Transverse colon (tissue), 4 donors: ENCODE measurements around the gene TTC23. TPM values are rescaled to one million over a fixed set of nuclear protein-coding genes. Genes with fewer than 3 reads are reported as not detected.

Source experiments
- DNase-seq: peaks from one replicate; pipeline ENCODE4 v3.0.0-alpha.2; 2019
- H3K27ac ChIP-seq, 4 donors: fragments of 200-600 bp; sonication (generic); 2 replicates each; pipeline ENCODE4 v1.5.1; 2016 to 2018; ENCODE audit warnings: inconsistent platforms in 4 of 4
- H3K27me3 ChIP-seq: fragments of 200-600 bp; sonication (generic); 2 replicates; pipeline ENCODE4 v1.5.1; 2017; ENCODE audit warnings: inconsistent platforms
- H3K36me3 ChIP-seq, 4 donors: fragments of 200-600 bp; sonication (generic); 2 replicates each; pipeline ENCODE4 v1.5.1; 2017 to 2019; ENCODE audit warnings: inconsistent platforms in 4 of 4
- H3K4me1 ChIP-seq, 4 donors: fragments of 200-600 bp; sonication (generic); 2 replicates each; pipeline ENCODE4 v1.5.1; 2017 to 2020; ENCODE audit warnings: inconsistent platforms in 4 of 4
- H3K4me3 ChIP-seq, 4 donors: fragments of 200-600 bp; sonication (generic); 1 replicate in 1 of 4; 2 replicates in 3 of 4; pipeline versions ENCODE4 v1.5.1 to v1.6.1; 2017 to 2019; ENCODE audit warnings: inconsistent platforms in 4 of 4
- H3K9me3 ChIP-seq, 2 donors: fragments of 200-600 bp; sonication (generic); 2 replicates each; pipeline ENCODE4 v1.5.1; 2017 to 2019; ENCODE audit warnings: inconsistent platforms in 2 of 2
- EP300 ChIP-seq: sonication (generic); formaldehyde crosslinking; IDR thresholded peaks from one replicate; pipeline ENCODE4 v1.6.1; 2017; ENCODE audit warnings: antibody characterized with exemption, low read depth
- POLR2A ChIP-seq: fragments of 450-650 bp; IDR thresholded peaks from one replicate; pipeline ENCODE4 v1.6.1; 2016; ENCODE audit warnings: antibody characterized with exemption, mild to moderate bottlenecking, moderate library complexity
- POLR2AphosphoS5 ChIP-seq, 3 donors: sonication (generic); formaldehyde crosslinking; IDR thresholded peaks; one replicate each; pipeline ENCODE4 v1.6.1; 2016; ENCODE audit warnings: antibody characterized with exemption in 3 of 3
- WGBS, 2 donors: methylation state at CpG; one replicate each; pipeline ENCODE4 v1.1.5; 2018; ENCODE audit warnings: low coverage in 1 of 2; 5-methylcytosine and 5-hydroxymethylcytosine counted together
- in situ Hi-C, 4 donors: fragments of 200-750 bp; cut with MboI; loops; one replicate each; pipeline versions ENCODE4 v1.15.0 to v1.15.1; 2017; ENCODE audit warnings: low sequenced_read_pairs in 3 of 4, low pct_ligation_motif_present in 1 of 4, low pct_unique_long_range_greater_than_20kb in 1 of 4
- intact Hi-C: fragments of 100-400 bp; cut with DNase I; formaldehyde crosslinking; loops from one replicate; pipeline ENCODE4 v1.15.1; 2023; ENCODE audit warnings: low total_unique reads
- total RNA-seq, 4 donors: library from RNA; depleted of rRNA; stranded (reverse); fragments of >200 nt; gene quantifications; one replicate each; pipeline ENCODE4 v1.1.0, GENCODE V29; 2016
- TF ChIP-seq, protein P1 (sequence below), 5 experiments: fragments of 200-600 bp in 3 of 5; fragments of 450-650 bp in 2 of 5; sonication (generic) in 3 of 5; IDR thresholded peaks; 1 replicate in 2 of 5; 2 replicates in 3 of 5; pipeline ENCODE4 v1.5.1; 2016 to 2017; ENCODE audit warnings: antibody characterized with exemption in 5 of 5, inconsistent platforms in 3 of 5, mild to moderate bottlenecking in 2 of 5, moderate library complexity in 1 of 5

Gene TTC23, protein sequence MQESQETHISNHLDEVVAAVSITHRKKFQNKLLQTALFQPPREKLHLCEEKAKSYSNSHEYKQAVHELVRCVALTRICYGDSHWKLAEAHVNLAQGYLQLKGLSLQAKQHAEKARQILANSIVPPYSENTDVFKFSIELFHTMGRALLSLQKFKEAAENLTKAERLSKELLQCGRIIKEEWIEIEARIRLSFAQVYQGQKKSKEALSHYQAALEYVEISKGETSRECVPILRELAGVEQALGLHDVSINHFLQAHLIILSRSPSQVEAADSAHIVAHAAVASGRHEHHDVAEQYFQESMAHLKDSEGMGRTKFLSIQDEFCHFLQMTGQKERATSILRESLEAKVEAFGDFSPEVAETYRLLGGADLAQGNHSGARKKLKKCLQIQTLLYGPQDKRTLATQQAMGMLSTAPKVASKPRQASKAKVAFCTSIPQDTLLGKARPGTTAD
- 10 to 100 TPM in 2 of 4 donors, 1 to 10 TPM in 2; 7.8 to 23.5 (median 12.5) TPM for total RNA-seq

DNA sequence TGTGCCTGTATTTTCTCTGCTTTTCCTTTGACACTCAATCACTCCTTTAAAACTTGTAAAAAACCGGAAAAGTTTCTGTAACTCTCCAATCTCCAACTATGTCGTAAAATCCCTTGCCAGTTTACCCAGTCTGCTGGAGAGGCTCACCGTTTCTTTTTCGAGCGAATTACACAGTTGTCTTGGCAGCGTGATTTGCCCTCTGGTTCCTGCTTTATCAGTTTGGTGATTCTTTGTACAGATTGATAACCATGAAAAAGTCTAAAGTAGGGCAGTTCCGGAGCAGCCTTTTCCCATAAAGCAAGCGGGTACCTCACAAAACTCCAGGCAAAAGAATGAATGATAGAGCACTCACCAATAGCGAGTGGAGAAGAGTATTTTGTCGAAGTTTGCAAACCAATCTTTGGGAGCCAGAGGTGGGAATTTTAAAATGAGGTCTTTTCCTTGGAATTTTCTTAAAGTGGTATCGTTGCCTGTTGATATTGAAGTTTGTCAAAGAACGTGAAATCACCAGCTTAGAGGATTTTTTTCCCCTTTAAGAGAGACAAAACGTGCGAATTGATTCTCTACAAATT, at the start of gene TTC23:
TTC23 (minus strand) TSS at position 312 of the 572 bp plus-strand sequence. CDS start 20,869 bp downstream, outside the sequence.
- intact Hi-C loops (no loop called here), in situ Hi-C loops (no loop called here)
- TF ChIP-seq EP300 (no peak), POLR2AphosphoS5 (IDR thresholded peaks at IDR 0.05) (peak; percentile 27 to 75 (median 31))
- H3K27me3 ChIP-seq, result no peaks in the 10 kb centered on the region
- H3K4me3 ChIP-seq, result peak within 1 kb of the TSS; percentile 26 to 88 (median 74)
- peak within 1 kb of the TSS; percentile 92 to 95 (median 94) for H3K27ac ChIP-seq
- no peaks in the 10 kb centered on the region for H3K9me3 ChIP-seq
- peaks cover 9 to 61% (median 39%) of the 10 kb centered on the region in 4 donors for H3K4me1 ChIP-seq
- no peaks in the 10 kb centered on the region for H3K36me3 ChIP-seq
- DNase-seq, result peak; percentile 21
- WGBS, 2 donors, result 4 to 16% methylated on average over 12 to 14 of the region's 14 CpGs

DNA sequence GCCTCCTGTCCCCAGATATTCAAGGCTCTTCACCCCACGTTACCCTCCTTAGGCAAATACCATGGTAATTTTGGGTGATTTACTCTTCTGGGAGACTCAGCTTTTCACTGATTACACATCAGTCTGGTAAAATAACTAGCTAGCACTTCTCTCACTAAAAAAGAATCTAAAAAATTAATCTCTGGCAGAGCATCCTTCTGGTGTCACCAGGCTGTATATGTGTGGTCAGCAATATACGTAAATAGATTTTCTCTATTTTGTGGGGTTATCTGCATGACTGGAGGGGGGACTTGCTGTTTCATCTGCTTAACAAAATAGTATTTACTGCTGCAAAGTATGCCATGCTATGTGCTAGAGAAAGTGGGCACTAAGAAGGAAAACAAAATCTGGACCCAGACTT, 47.0 kb upstream of the TTC23 start:
- intact Hi-C loops, result loop anchor here (5.0 to 10.0 kb wide), 2 partner anchors 408 to 876 kb away; no protein-coding TSS in a partner anchor

DNA sequence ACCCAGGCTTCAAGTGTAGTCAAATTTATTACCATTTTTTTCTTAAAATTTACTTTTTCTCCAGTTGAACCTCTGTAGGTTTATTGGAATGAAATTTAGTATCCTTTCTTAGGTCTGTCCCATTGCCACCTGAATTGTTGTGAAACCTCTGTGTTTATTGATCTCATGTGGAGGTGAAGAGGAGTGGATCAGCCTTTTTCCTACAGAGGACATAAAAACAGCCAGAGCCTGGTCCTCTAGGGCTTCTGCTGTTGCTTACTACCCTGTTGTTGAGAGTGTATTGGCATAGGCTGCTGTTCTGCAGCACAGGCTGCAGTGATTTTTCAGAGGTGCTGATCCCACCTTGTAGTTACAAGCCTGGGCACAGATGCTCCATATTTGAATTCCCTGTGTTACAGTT, 46.5 kb upstream of the TTC23 start:
- in situ Hi-C loops, result loop anchor here in 2 of 4 donors (25.0 kb wide), 1 partner anchor 416 kb away; no protein-coding TSS in a partner anchor

More for the DNA sequence above, 47.0 kb upstream of the TTC23 start:
- no peak for DNase-seq
- no peaks in the 10 kb centered on the region for H3K9me3 ChIP-seq
- H3K4me1 ChIP-seq, result peaks cover 0 to 4% (median 0%) of the 10 kb centered on the region in 4 donors
- H3K27me3 ChIP-seq, result no peaks in the 10 kb centered on the region
- peaks cover 0 to 7% (median 0%) of the 10 kb centered on the region in 4 donors for H3K36me3 ChIP-seq
- peak overlapping the region in 2 of 4 donors; percentile 7 to 21 for H3K27ac ChIP-seq
- 75 to 79% methylated on average over 2 of the region's 2 CpGs for WGBS, 2 donors
- in situ Hi-C loops, result loop anchor here in 2 of 4 donors (25.0 kb wide), 1 partner anchor 416 kb away; no protein-coding TSS in a partner anchor
- H3K4me3 ChIP-seq, result no peak overlapping the region
- TF ChIP-seq POLR2AphosphoS5 (IDR thresholded peaks at IDR 0.05) (no peak), EP300 (no peak), POLR2A (no peak)
- TF ChIP-seq, protein P1, sequence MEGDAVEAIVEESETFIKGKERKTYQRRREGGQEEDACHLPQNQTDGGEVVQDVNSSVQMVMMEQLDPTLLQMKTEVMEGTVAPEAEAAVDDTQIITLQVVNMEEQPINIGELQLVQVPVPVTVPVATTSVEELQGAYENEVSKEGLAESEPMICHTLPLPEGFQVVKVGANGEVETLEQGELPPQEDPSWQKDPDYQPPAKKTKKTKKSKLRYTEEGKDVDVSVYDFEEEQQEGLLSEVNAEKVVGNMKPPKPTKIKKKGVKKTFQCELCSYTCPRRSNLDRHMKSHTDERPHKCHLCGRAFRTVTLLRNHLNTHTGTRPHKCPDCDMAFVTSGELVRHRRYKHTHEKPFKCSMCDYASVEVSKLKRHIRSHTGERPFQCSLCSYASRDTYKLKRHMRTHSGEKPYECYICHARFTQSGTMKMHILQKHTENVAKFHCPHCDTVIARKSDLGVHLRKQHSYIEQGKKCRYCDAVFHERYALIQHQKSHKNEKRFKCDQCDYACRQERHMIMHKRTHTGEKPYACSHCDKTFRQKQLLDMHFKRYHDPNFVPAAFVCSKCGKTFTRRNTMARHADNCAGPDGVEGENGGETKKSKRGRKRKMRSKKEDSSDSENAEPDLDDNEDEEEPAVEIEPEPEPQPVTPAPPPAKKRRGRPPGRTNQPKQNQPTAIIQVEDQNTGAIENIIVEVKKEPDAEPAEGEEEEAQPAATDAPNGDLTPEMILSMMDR (IDR thresholded peaks at IDR 0.05), result no peak

DNA sequence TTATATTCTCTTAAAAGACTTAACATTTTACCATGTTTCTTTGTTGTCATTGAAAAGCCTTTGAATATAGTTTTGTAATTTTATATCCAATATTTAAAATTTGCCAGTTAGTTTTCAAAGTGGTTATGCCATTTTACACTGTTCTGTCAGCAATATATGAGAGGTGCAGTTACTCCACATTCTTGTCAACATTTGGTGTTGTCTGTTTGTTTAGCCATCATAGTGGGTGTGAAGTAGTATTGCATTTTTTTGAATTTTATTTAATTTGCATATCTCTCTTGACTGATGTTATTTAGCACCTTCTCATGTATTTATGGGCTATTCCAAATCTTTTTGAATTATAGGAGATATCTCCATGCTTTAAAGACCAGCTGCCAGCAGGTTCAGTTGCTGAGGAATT, 42.3 kb upstream of the TTC23 start:
- in situ Hi-C loops, result loop anchor here in 2 of 4 donors (25.0 kb wide), 1 partner anchor 421 kb away; no protein-coding TSS in a partner anchor
- intact Hi-C loops, result loop anchor here (10.0 kb wide), 1 partner anchor 413 kb away; no protein-coding TSS in a partner anchor

More for the DNA sequence above, 46.5 kb upstream of the TTC23 start:
- no peak for DNase-seq
- H3K27me3 ChIP-seq, result no peaks in the 10 kb centered on the region
- no peak for TF ChIP-seq POLR2AphosphoS5 (IDR thresholded peaks at IDR 0.05)
- TF ChIP-seq POLR2A, result no peak
- TF ChIP-seq EP300, result no peak
- TF ChIP-seq, protein P1 (IDR thresholded peaks at IDR 0.05), result no peak
- peaks cover 0 to 4% (median 0%) of the 10 kb centered on the region in 4 donors for H3K4me1 ChIP-seq
- H3K36me3 ChIP-seq, result peaks cover 0 to 7% (median 0%) of the 10 kb centered on the region in 4 donors
- no peaks in the 10 kb centered on the region for H3K9me3 ChIP-seq
- H3K4me3 ChIP-seq, result no peak overlapping the region
- H3K27ac ChIP-seq, result peak overlapping the region in 1 of 4 donors; percentile 21
- intact Hi-C loops, result loop anchor here (5.0 to 10.0 kb wide), 2 partner anchors 409 to 876 kb away; no protein-coding TSS in a partner anchor

More for the DNA sequence above, 42.3 kb upstream of the TTC23 start:
- no peak overlapping the region for H3K27ac ChIP-seq
- no peaks in the 10 kb centered on the region for H3K9me3 ChIP-seq
- H3K27me3 ChIP-seq, result no peaks in the 10 kb centered on the region
- DNase-seq, result no peak
- H3K4me3 ChIP-seq, result no peak overlapping the region
- no peaks in the 10 kb centered on the region for H3K4me1 ChIP-seq
- H3K36me3 ChIP-seq, result peaks cover 0 to 7% (median 0%) of the 10 kb centered on the region in 4 donors
- TF ChIP-seq EP300 (no peak), POLR2A (no peak), POLR2AphosphoS5 (IDR thresholded peaks at IDR 0.05) (no peak)
- TF ChIP-seq, protein P1 (IDR thresholded peaks at IDR 0.05), result no peak
